GM12864 (cell line): ENCODE results near the gene NEXN.

Experiments used
- DNase-seq: peaks from one replicate; pipeline ENCODE4 v3.0.0-alpha.2; 2011; ENCODE audit warnings: low read depth
- H3K4me3 ChIP-seq: 2 replicates; pipeline ENCODE4 v1.5.1; 2011; ENCODE audit warnings: mild to moderate bottlenecking, low read depth, low read length, control low read depth
- TF ChIP-seq, protein P1 (sequence below): IDR thresholded peaks from 2 replicates; pipeline ENCODE4 v1.5.1; 2011; ENCODE audit warnings: low read depth, mild to moderate bottlenecking, moderate library complexity, low read length, control low read depth, inconsistent platforms; ENCODE audit errors: missing control alignments

The NEXN gene

GRCh38 chr1:77942400-77943140 lies 54.1 kb downstream of the NEXN start:
- H3K4me3 ChIP-seq = no peak overlapping the region
- no peak for DNase-seq
- TF ChIP-seq, protein P1, sequence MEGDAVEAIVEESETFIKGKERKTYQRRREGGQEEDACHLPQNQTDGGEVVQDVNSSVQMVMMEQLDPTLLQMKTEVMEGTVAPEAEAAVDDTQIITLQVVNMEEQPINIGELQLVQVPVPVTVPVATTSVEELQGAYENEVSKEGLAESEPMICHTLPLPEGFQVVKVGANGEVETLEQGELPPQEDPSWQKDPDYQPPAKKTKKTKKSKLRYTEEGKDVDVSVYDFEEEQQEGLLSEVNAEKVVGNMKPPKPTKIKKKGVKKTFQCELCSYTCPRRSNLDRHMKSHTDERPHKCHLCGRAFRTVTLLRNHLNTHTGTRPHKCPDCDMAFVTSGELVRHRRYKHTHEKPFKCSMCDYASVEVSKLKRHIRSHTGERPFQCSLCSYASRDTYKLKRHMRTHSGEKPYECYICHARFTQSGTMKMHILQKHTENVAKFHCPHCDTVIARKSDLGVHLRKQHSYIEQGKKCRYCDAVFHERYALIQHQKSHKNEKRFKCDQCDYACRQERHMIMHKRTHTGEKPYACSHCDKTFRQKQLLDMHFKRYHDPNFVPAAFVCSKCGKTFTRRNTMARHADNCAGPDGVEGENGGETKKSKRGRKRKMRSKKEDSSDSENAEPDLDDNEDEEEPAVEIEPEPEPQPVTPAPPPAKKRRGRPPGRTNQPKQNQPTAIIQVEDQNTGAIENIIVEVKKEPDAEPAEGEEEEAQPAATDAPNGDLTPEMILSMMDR = no peak

DNA sequence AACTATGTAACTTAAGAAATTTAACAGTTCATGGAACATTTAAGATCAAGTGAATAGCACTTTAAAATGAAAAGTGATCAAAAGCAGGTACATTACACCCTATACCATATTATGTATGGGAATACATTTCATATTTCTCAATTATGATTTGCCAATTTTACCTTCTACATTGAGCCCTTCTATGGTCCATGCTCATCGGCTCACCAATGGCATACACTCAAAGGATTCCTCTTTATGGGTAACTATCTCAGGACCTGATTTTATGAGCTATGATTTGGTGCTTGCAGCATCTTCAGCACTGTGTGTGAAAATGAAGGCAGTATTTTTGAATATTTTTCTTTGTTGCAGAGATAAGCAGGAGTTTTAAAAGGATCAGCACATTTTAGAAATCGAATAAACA lies 56.9 kb downstream of the NEXN start:
- no peak for DNase-seq
- TF ChIP-seq, protein P1 = no peak
- no peak overlapping the region for H3K4me3 ChIP-seq

GRCh38 chr1:77948841-77949424 lies 60.5 kb downstream of the NEXN start:
- no peak overlapping the region for H3K4me3 ChIP-seq
- no peak for DNase-seq
- TF ChIP-seq, protein P1 = no peak

- TF ChIP-seq, protein P1 = no peak
- DNase-seq = peak; percentile 22
- no peak overlapping the region for H3K4me3 ChIP-seq
Observed at GRCh38 chr1:77950873-77951272, 62.4 kb downstream of the NEXN start.

- H3K4me3 ChIP-seq = no peak overlapping the region
- TF ChIP-seq, protein P1 = no peak
- DNase-seq = no peak
Observed at GRCh38 chr1:77951328-77951727, 62.9 kb downstream of the NEXN start.

DNA sequence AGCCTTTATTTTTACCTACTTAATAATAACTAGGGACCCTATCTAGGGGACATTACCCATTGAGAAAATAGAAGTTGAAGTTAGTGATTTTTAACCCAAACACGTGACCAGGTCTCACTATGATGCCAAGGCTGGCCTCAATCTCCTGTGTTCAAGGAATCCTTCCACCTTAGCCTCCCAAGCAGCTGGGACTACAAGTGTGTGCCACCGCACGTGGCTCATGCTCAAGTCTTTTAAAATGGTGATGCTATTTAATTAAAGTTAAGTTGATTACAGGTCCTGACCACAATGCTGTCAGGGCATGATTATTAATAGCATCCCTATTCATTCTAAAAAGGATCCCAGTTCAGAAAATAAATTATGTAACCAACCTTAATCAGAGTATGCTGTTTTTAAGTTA lies 65.5 kb downstream of the NEXN start:
- TF ChIP-seq, protein P1 = no peak
- DNase-seq = no peak
- H3K4me3 ChIP-seq = no peak overlapping the region

DNA sequence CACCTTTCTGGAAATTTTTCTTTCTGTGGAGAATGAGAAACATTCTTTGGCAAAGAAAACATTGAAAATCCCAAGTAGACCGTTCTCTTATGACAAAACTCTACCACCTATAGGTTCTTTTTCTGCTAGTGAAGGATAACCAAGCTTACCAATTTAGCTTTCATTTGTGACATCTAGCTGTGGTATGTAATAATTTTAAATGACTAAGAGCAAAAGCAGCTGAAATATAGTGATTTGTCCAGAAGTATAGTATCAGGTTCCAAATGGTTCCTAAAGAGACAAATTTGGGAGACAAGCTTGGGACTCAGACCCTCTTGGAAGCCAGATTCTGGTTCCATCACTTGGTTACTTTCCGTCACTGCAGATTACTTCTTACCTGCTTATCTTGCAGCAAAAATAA lies 66.1 kb downstream of the NEXN start:
- H3K4me3 ChIP-seq = no peak overlapping the region
- DNase-seq = no peak
- TF ChIP-seq, protein P1 = no peak
